ENCODE results near the gene AOPEP.

DNA sequence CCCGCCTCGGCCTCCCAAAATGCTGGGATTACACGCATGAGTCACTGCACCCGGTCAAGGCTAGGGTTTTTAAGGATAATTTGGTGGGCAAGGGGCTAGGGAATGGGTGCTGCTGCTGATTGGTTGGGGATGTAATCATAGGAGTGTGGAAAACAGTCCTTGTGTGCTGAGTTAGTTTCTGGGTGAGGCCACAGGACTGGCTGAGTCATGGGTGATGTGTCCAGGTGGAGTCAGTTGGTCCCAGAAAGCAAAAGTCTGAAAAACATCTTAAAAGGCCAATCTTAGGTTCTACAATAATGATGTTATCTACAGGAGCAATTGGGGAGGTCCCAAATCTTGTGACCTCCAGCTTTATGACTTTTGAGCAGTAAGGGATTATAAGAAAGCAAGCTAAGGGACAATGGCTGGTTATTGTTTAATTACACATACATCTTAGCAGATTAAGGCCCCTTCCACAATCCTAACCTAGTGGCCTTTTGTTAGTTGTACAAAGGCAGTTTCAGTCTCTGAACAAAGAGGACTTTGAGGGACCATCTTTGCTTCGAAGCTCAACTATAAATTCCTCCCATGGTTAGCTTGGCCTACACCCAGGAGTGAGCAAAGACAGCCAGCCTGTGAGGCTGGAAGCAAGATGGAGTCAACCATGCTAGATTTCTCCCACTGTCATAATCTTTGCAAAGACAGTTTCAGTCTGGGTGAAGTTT, 5.5 kb upstream of the AOPEP start:
- TF ChIP-seq TAF1 (IDR thresholded peaks at IDR 0.05; ENCODE audit: borderline replicate concordance, low read depth, low read length) (no peak), POLR2AphosphoS5 (IDR thresholded peaks at IDR 0.05; ENCODE audit: low read depth, low read length) (no peak), NFIC (IDR thresholded peaks at IDR 0.05; ENCODE audit: borderline replicate concordance) (no peak), MXI1 (IDR thresholded peaks at IDR 0.05; ENCODE audit: low read depth, low read length) (no peak), RAD21 (IDR thresholded peaks at IDR 0.05; ENCODE audit: low read length) (no peak), RXRA (IDR thresholded peaks at IDR 0.05; ENCODE audit: borderline replicate concordance, low read depth) (no peak)
- TF ChIP-seq, protein P1, sequence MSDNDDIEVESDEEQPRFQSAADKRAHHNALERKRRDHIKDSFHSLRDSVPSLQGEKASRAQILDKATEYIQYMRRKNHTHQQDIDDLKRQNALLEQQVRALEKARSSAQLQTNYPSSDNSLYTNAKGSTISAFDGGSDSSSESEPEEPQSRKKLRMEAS (IDR thresholded peaks at IDR 0.05; ENCODE audit: low read depth): no peak
- TF ChIP-seq, protein P2, sequence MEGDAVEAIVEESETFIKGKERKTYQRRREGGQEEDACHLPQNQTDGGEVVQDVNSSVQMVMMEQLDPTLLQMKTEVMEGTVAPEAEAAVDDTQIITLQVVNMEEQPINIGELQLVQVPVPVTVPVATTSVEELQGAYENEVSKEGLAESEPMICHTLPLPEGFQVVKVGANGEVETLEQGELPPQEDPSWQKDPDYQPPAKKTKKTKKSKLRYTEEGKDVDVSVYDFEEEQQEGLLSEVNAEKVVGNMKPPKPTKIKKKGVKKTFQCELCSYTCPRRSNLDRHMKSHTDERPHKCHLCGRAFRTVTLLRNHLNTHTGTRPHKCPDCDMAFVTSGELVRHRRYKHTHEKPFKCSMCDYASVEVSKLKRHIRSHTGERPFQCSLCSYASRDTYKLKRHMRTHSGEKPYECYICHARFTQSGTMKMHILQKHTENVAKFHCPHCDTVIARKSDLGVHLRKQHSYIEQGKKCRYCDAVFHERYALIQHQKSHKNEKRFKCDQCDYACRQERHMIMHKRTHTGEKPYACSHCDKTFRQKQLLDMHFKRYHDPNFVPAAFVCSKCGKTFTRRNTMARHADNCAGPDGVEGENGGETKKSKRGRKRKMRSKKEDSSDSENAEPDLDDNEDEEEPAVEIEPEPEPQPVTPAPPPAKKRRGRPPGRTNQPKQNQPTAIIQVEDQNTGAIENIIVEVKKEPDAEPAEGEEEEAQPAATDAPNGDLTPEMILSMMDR (IDR thresholded peaks at IDR 0.05): no peak
